IMR-90 (cell line): ENCODE measurements around the gene SH2B3. TPM values are rescaled to one million over a fixed set of nuclear protein-coding genes. Genes with fewer than 3 reads are reported as not detected.

ENCODE experiments used
- ATAC-seq: fragments of 200-7000 bp; cut with Tn5 transposase; 2 replicates; pipeline ENCODE4 v1.9.1; 2020; ENCODE audit warnings: low read depth, mild to moderate bottlenecking, moderate library complexity
- BruUV-seq: library from RNA; stranded (reverse); fragments of 400-500 nt; replicated peaks from 2 replicates; lab custom pipeline; 2021; lab: Mats Ljungman, UMichigan
- CTCF ChIA-PET: fragments of 300-600 bp; formaldehyde crosslinking; extraction: SDS; loops from one replicate; lab custom pipeline; 2021; ENCODE audit warnings: antibody characterized with exemption; lab: Yijun Ruan, JAX
- POLR2A ChIA-PET: fragments of 300-600 bp; sonication (Branson Sonifier 250); formaldehyde crosslinking; loops from one replicate; lab custom pipeline; 2022; ENCODE audit warnings: antibody characterized with exemption; ENCODE audit not compliant: unreplicated experiment; lab: Charles Lee
- DNase-seq: peaks from one replicate; pipeline ENCODE4 v3.0.0; 2013
- H2AFZ ChIP-seq: replicated peaks from 2 replicates; pipeline ENCODE3; 2013; ENCODE audit warnings: low read length, mild to moderate bottlenecking; ENCODE audit not compliant: poor library complexity
- H2AK5ac ChIP-seq: 2 replicates; pipeline ENCODE4 v1.6.1; 2013; ENCODE audit warnings: low read depth, low read length, inconsistent platforms
- H2AK9ac ChIP-seq: replicated peaks from 2 replicates; pipeline ENCODE3; 2013; ENCODE audit warnings: mild to moderate bottlenecking, low read depth, low read length, moderate library complexity; ENCODE audit not compliant: poor library complexity
- H2BK120ac ChIP-seq: 2 replicates; pipeline ENCODE4 v1.6.1; 2013; ENCODE audit warnings: low read depth, low read length, inconsistent platforms
- H2BK15ac ChIP-seq: 3 replicates; pipeline ENCODE4 v1.6.1; 2013; ENCODE audit warnings: low read depth, low read length, inconsistent platforms
- H2BK20ac ChIP-seq: 2 replicates; pipeline ENCODE4 v1.6.1; 2013; ENCODE audit warnings: low read depth, mild to moderate bottlenecking, inconsistent platforms, low read length, moderate library complexity
- H2BK5ac ChIP-seq: 2 replicates; pipeline ENCODE4 v1.6.1; 2013; ENCODE audit warnings: mild to moderate bottlenecking, low read depth, low read length, inconsistent platforms; ENCODE audit not compliant: poor library complexity, severe bottlenecking
- H3K14ac ChIP-seq: replicated peaks from 2 replicates; pipeline ENCODE4 v1.6.1; 2013; ENCODE audit warnings: low read depth, low read length, inconsistent platforms
- H3K18ac ChIP-seq: 2 replicates; pipeline ENCODE4 v1.6.1; 2013; ENCODE audit warnings: low read depth, low read length, control low read depth
- H3K23ac ChIP-seq: 2 replicates; pipeline ENCODE4 v1.6.1; 2013; ENCODE audit warnings: low read depth, low read length, inconsistent platforms
- H3K27ac ChIP-seq: 2 replicates; pipeline ENCODE4 v1.5.1; 2013; ENCODE audit warnings: mild to moderate bottlenecking, control low read depth, low read length; ENCODE audit not compliant: insufficient read depth
- H3K27me3 ChIP-seq: 2 replicates; pipeline ENCODE4 v1.6.1; 2013; ENCODE audit warnings: low read length; ENCODE audit not compliant: control insufficient read depth, insufficient read depth
- H3K36me3 ChIP-seq: 2 replicates; pipeline ENCODE4 v1.6.1; 2013; ENCODE audit warnings: low read length, mixed read lengths; ENCODE audit not compliant: control insufficient read depth, insufficient read depth
- H3K4ac ChIP-seq: 2 replicates; pipeline ENCODE4 v1.6.1; 2013; ENCODE audit warnings: low read depth, low read length, inconsistent platforms
- H3K4me1 ChIP-seq: 2 replicates; pipeline ENCODE4 v1.6.1; 2013; ENCODE audit warnings: low read length, mixed read lengths; ENCODE audit not compliant: control insufficient read depth, insufficient read depth
- H3K4me2 ChIP-seq: 2 replicates; pipeline ENCODE4 v1.6.1; 2013; ENCODE audit warnings: low read depth, mild to moderate bottlenecking, control low read depth, low read length, moderate library complexity
- H3K4me3 ChIP-seq: 2 replicates; pipeline ENCODE4 v1.5.1; 2013; ENCODE audit warnings: low read depth, mild to moderate bottlenecking, control low read depth, low read length, moderate library complexity; ENCODE audit not compliant: insufficient read depth
- H3K56ac ChIP-seq: 2 replicates; pipeline ENCODE4 v1.6.1; 2013; ENCODE audit warnings: low read length, inconsistent platforms; ENCODE audit not compliant: insufficient read depth; ENCODE audit errors: extremely low read depth
- H3K79me1 ChIP-seq, 2 experiments: 2 replicates each; pipeline ENCODE4 v1.6.1; 2013; ENCODE audit warnings: low read length in 2 of 2, inconsistent platforms in 1 of 2, low read depth in 1 of 2
- H3K9ac ChIP-seq: 2 replicates; pipeline ENCODE4 v1.6.1; 2013; ENCODE audit warnings: low read depth, low read length, control low read depth
- H3K9me1 ChIP-seq: 2 replicates; pipeline ENCODE4 v1.6.1; 2013; ENCODE audit warnings: low read length, inconsistent platforms; ENCODE audit not compliant: insufficient read depth
- H3K9me3 ChIP-seq: 2 replicates; pipeline ENCODE4 v1.6.1; 2013; ENCODE audit warnings: low read length; ENCODE audit not compliant: control insufficient read depth, insufficient read depth
- H4K20me1 ChIP-seq: 2 replicates; pipeline ENCODE4 v1.6.1; 2013; ENCODE audit warnings: low read length, inconsistent platforms; ENCODE audit not compliant: insufficient read depth
- H4K5ac ChIP-seq: 2 replicates; pipeline ENCODE4 v1.6.1; 2013; ENCODE audit warnings: mild to moderate bottlenecking, low read depth, low read length, control low read depth
- H4K8ac ChIP-seq, 2 experiments: 2 replicates each; pipeline ENCODE4 v1.6.1; 2013; ENCODE audit warnings: low read depth in 2 of 2, low read length in 2 of 2, control low read depth in 1 of 2, inconsistent platforms in 1 of 2
- H4K91ac ChIP-seq: 2 replicates; pipeline ENCODE4 v1.6.1; 2013; ENCODE audit warnings: low read depth, low read length, inconsistent platforms; ENCODE audit not compliant: insufficient read depth
- BHLHE40 ChIP-seq: fragments of 150-350 bp; IDR thresholded peaks from 2 replicates; pipeline ENCODE4 v1.6.1; 2016; ENCODE audit warnings: mild to moderate bottlenecking, low read depth, low read length
- CEBPB ChIP-seq: IDR thresholded peaks from 2 replicates; pipeline ENCODE4 v1.6.1; 2012; ENCODE audit warnings: low read depth, low read length, improper control_type of control experiment
- CHD1 ChIP-seq: IDR thresholded peaks from 2 replicates; pipeline ENCODE4 v1.6.1; 2012; ENCODE audit warnings: low read depth, low read length, improper control_type of control experiment
- FOS ChIP-seq: fragments of 150-350 bp; IDR thresholded peaks from 2 replicates; pipeline ENCODE4 v1.6.1; 2016; ENCODE audit warnings: low read depth, low read length
- MAFK ChIP-seq: IDR thresholded peaks from 2 replicates; pipeline ENCODE4 v1.6.1; 2012; ENCODE audit warnings: low read depth, low read length, improper control_type of control experiment
- MAZ ChIP-seq: IDR thresholded peaks from 2 replicates; pipeline ENCODE4 v1.6.1; 2012; ENCODE audit warnings: low read depth, mild to moderate bottlenecking, low read length, improper control_type of control experiment, moderate library complexity, borderline replicate concordance
- MXI1 ChIP-seq: IDR thresholded peaks from 2 replicates; pipeline ENCODE4 v1.6.1; 2012; ENCODE audit warnings: low read depth, mild to moderate bottlenecking, low read length, moderate library complexity, borderline replicate concordance
- NFE2L2 ChIP-seq: fragments of 150-350 bp; IDR thresholded peaks from 2 replicates; pipeline ENCODE4 v1.6.1; 2016; ENCODE audit warnings: low read depth, mild to moderate bottlenecking, low read length
- POLR2A ChIP-seq: IDR thresholded peaks from 2 replicates; pipeline ENCODE4 v1.6.1; 2012; ENCODE audit warnings: mild to moderate bottlenecking, low read depth, low read length
- RAD21 ChIP-seq: IDR thresholded peaks from 2 replicates; pipeline ENCODE4 v1.6.1; 2012; ENCODE audit warnings: low read length, improper control_type of control experiment
- RCOR1 ChIP-seq: IDR thresholded peaks from 2 replicates; pipeline ENCODE4 v1.6.1; 2012; ENCODE audit warnings: mild to moderate bottlenecking, low read length, improper control_type of control experiment; ENCODE audit not compliant: insufficient replicate concordance
- RFX5 ChIP-seq: IDR thresholded peaks from 2 replicates; pipeline ENCODE4 v1.8.0; 2012; ENCODE audit warnings: low read depth, mild to moderate bottlenecking, low read length, moderate library complexity
- SMC3 ChIP-seq: fragments of 150-350 bp; IDR thresholded peaks from 2 replicates; pipeline ENCODE4 v1.6.1; 2016; ENCODE audit warnings: low read depth, mild to moderate bottlenecking, antibody characterized with exemption, low read length, moderate library complexity
- WGBS, 2 experiments: methylation state at CpG; one replicate each; pipeline versions ENCODE4 v1.1.5 to v1.1.7; 2013; ENCODE audit warnings: missing lambda C conversion rate in 2 of 2; ENCODE audit not compliant: insufficient read length in 1 of 2; ENCODE audit errors: extremely low coverage in 2 of 2; 5-methylcytosine and 5-hydroxymethylcytosine counted together
- dilution Hi-C: fragments of 300-500 bp; cut with HindIII; formaldehyde crosslinking; loops from one replicate; pipeline ENCODE4 v1.14.3; 2018; ENCODE audit warnings: low sequenced_read_pairs; ENCODE audit not compliant: unreplicated experiment
- in situ Hi-C: fragments of 300-500 bp; cut with MboI; formaldehyde crosslinking; loops from 3 replicates; pipeline ENCODE4 v1.14.3; 2019; ENCODE audit warnings: low sequenced_read_pairs, inconsistent platforms, mixed read lengths
- intact Hi-C: fragments of 100-400 bp; cut with micrococcal nuclease; formaldehyde crosslinking; loops from 2 replicates; pipeline ENCODE4 v1.10.0; 2022
- polyA plus RNA-seq, 3 experiments: library from polyadenylated mRNA; depleted of rRNA; stranded (reverse); fragments of >200 nt; gene quantifications; 2 replicates each; pipeline ENCODE4 v1.2.3, GENCODE V29; 2012; ENCODE audit warnings: low replicate concordance in 1 of 3
- total RNA-seq: library from RNA; depleted of rRNA; stranded (reverse); fragments of >200 nt; gene quantifications from 2 replicates; pipeline ENCODE4 v1.2.3, GENCODE V29; 2012
- TF ChIP-seq, protein P1 (sequence below): fragments of 150-350 bp; IDR thresholded peaks from 2 replicates; pipeline ENCODE4 v1.6.1; 2017; ENCODE audit warnings: mild to moderate bottlenecking, antibody characterized with exemption, low read length, low read depth
- TF ChIP-seq, protein P2 (sequence below): fragments of 150-350 bp; IDR thresholded peaks from 2 replicates; pipeline ENCODE4 v1.6.1; 2016; ENCODE audit warnings: low read depth, mild to moderate bottlenecking, low read length, moderate library complexity, borderline replicate concordance
- TF ChIP-seq, protein P3 (sequence below): conservative IDR thresholded peaks from 2 replicates; pipeline ENCODE4 v1.5.1; 2012; ENCODE audit warnings: mild to moderate bottlenecking, low read depth, low read length, improper control_type of control experiment

SH2B3 gene
- total and polyA plus RNA-seq, 2 of the 4 experiments (the other 2 are of a cell fraction), result 9.3 to 20.2 TPM

DNA sequence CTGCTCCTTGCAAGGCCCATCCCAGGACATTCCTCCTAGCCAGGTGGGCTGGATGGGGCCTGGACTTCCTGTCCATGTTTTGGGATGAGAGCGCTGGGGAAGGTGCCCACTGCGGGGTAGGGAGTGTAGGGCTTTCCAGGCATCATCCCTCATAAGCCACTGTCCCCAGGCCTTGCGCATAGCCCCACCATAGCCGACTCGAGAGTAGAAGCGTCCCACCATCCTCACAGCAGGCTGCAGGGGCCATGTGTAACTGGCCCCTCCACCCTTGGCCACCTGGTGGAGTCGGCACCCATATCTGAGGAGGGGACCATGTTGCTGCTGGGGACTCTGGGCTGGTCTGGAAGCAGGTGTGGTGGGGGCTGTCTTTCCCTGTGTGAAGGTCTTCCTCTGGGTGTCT is 30.5 kb downstream of the SH2B3 start:
- Histone ChIP-seq H3K18ac (no peak overlapping the region), H4K20me1 (peaks cover 74% of the 10 kb centered on the region), H3K4me2 (no peak overlapping the region), H3K9ac (no peak overlapping the region), H4K8ac (no peak overlapping the region), H3K14ac (0 out of 2 replicates have a peak overlapping the region, but pooled peaks have one; percentile 6), H3K23ac (no peak overlapping the region), H2BK120ac (no peak overlapping the region), H4K5ac (no peak overlapping the region), H3K36me3 (peaks cover 2% of the 10 kb centered on the region), H3K27ac (no peak overlapping the region), H3K27me3 (no peaks in the 10 kb centered on the region), H2BK20ac (no peak overlapping the region), H3K56ac (no peak overlapping the region), H2BK15ac (no peak overlapping the region), H4K91ac (no peak overlapping the region), H2AFZ (no peak overlapping the region), H3K9me3 (no peaks in the 10 kb centered on the region), H2AK5ac (peak overlapping the region; percentile 97), H3K9me1 (peaks cover 52% of the 10 kb centered on the region), H2AK9ac (peak overlapping the region; percentile 75), H3K4me1 (peaks cover 34% of the 10 kb centered on the region), H3K4ac (peak overlapping the region; percentile 47), H3K4me3 (no peak overlapping the region), H3K79me1 (peaks cover 12 to 88% of the 10 kb centered on the region in 2 experiments), H2BK5ac (no peak overlapping the region)
- intact Hi-C loops (no loop called here), dilution Hi-C loops (no loop called here), in situ Hi-C loops (no loop called here)
- 40% methylated on average over 1 of the region's 7 CpGs; no CpG with 5 or more reads in 1 of the 2 experiments for WGBS, 2 experiments
- CTCF ChIA-PET, result no interaction called here
- POLR2A ChIA-PET, result no interaction called here
- BruUV-seq, result no TSS peak
- ATAC-seq, result no peak
- no peak for TF ChIP-seq MAZ
- no peak for TF ChIP-seq RCOR1
- TF ChIP-seq MXI1, result no peak
- no peak for TF ChIP-seq BHLHE40
- TF ChIP-seq, protein P1, sequence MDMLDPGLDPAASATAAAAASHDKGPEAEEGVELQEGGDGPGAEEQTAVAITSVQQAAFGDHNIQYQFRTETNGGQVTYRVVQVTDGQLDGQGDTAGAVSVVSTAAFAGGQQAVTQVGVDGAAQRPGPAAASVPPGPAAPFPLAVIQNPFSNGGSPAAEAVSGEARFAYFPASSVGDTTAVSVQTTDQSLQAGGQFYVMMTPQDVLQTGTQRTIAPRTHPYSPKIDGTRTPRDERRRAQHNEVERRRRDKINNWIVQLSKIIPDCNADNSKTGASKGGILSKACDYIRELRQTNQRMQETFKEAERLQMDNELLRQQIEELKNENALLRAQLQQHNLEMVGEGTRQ, result no peak
- TF ChIP-seq CHD1, result no peak
- TF ChIP-seq RFX5, result no peak
- no peak for TF ChIP-seq NFE2L2
- TF ChIP-seq POLR2A, result no peak
- no peak for TF ChIP-seq RAD21
- TF ChIP-seq FOS, result no peak
- TF ChIP-seq MAFK, result no peak
- TF ChIP-seq CEBPB, result no peak
- TF ChIP-seq, protein P2, sequence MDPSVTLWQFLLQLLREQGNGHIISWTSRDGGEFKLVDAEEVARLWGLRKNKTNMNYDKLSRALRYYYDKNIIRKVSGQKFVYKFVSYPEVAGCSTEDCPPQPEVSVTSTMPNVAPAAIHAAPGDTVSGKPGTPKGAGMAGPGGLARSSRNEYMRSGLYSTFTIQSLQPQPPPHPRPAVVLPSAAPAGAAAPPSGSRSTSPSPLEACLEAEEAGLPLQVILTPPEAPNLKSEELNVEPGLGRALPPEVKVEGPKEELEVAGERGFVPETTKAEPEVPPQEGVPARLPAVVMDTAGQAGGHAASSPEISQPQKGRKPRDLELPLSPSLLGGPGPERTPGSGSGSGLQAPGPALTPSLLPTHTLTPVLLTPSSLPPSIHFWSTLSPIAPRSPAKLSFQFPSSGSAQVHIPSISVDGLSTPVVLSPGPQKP, result no peak
- no peak for TF ChIP-seq SMC3
- TF ChIP-seq, protein P3, sequence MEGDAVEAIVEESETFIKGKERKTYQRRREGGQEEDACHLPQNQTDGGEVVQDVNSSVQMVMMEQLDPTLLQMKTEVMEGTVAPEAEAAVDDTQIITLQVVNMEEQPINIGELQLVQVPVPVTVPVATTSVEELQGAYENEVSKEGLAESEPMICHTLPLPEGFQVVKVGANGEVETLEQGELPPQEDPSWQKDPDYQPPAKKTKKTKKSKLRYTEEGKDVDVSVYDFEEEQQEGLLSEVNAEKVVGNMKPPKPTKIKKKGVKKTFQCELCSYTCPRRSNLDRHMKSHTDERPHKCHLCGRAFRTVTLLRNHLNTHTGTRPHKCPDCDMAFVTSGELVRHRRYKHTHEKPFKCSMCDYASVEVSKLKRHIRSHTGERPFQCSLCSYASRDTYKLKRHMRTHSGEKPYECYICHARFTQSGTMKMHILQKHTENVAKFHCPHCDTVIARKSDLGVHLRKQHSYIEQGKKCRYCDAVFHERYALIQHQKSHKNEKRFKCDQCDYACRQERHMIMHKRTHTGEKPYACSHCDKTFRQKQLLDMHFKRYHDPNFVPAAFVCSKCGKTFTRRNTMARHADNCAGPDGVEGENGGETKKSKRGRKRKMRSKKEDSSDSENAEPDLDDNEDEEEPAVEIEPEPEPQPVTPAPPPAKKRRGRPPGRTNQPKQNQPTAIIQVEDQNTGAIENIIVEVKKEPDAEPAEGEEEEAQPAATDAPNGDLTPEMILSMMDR, result no peak
- DNase-seq, result no peak
